Smooth muscle cell (in vitro differentiated cells): ENCODE measurements around the gene C14orf180. TPM values are rescaled to one million over a fixed set of nuclear protein-coding genes. Genes with fewer than 3 reads are reported as not detected.

Source experiments
- DNase-seq: peaks from one replicate; lab custom pipeline; 2025; ENCODE audit not compliant: unreplicated experiment; lab: John Stamatoyannopoulos, UW
- H2AFZ ChIP-seq: fragments of 200-600 bp; sonication (generic); 2 replicates; pipeline ENCODE4 v1.6.0; 2016; ENCODE audit warnings: antibody characterized with exemption, low read depth, mild to moderate bottlenecking
- H3F3A ChIP-seq: fragments of 200-600 bp; sonication (generic); 2 replicates; pipeline ENCODE4 v1.6.0; 2017; ENCODE audit warnings: antibody characterized with exemption, low read depth
- H3K27ac ChIP-seq: fragments of 200-600 bp; sonication (generic); 2 replicates; pipeline ENCODE4 v1.5.1; 2016; ENCODE audit warnings: low read depth, mild to moderate bottlenecking
- H3K27me3 ChIP-seq: fragments of 200-600 bp; sonication (generic); 2 replicates; pipeline ENCODE4 v1.6.1; 2016; ENCODE audit warnings: low read depth, mild to moderate bottlenecking
- H3K36me3 ChIP-seq: fragments of 200-600 bp; sonication (generic); 2 replicates; pipeline ENCODE4 v1.5.1; 2016; ENCODE audit warnings: low read depth
- H3K4me1 ChIP-seq: fragments of 200-600 bp; sonication (generic); 2 replicates; pipeline ENCODE4 v1.5.1; 2016; ENCODE audit warnings: low read depth
- H3K4me2 ChIP-seq: fragments of 200-600 bp; sonication (generic); 2 replicates; pipeline ENCODE4 v1.6.0; 2016; ENCODE audit warnings: mild to moderate bottlenecking
- H3K4me3 ChIP-seq: fragments of 200-600 bp; sonication (generic); 2 replicates; pipeline ENCODE4 v1.5.1; 2016; ENCODE audit warnings: mild to moderate bottlenecking
- H3K79me2 ChIP-seq: fragments of 200-600 bp; sonication (generic); 2 replicates; pipeline ENCODE4 v1.6.0; 2016; ENCODE audit warnings: low read depth, mild to moderate bottlenecking
- H3K9ac ChIP-seq: fragments of 200-600 bp; sonication (generic); 2 replicates; pipeline ENCODE4 v1.6.0; 2016; ENCODE audit warnings: low read depth
- H3K9me3 ChIP-seq: fragments of 200-600 bp; sonication (generic); replicated peaks from 2 replicates; pipeline ENCODE4 v1.5.1; 2016; ENCODE audit warnings: low read depth
- H4K20me1 ChIP-seq: fragments of 200-600 bp; sonication (generic); 2 replicates; pipeline ENCODE4 v1.6.0; 2016; ENCODE audit warnings: low read depth
- WGBS: methylation state at CpG from one replicate; pipeline ENCODE4 v1.1.7; 2016; ENCODE audit warnings: low lambda C conversion rate; 5-methylcytosine and 5-hydroxymethylcytosine counted together
- polyA plus RNA-seq: library from polyadenylated mRNA; unstranded; fragments of >200 nt; fragmentation: Nextera tagmentation; extraction: Ambion mirVana; gene quantifications from 2 replicates; pipeline ENCODE4 v1.2.1, GENCODE V29; 2016
- total RNA-seq: library from RNA; depleted of rRNA; stranded (reverse); fragments of >200 nt; gene quantifications from 2 replicates; pipeline ENCODE4 v1.2.3, GENCODE V29; 2014
- TF ChIP-seq, protein P1 (sequence below): fragments of 200-600 bp; sonication (generic); IDR thresholded peaks from 2 replicates; pipeline ENCODE4 v1.5.1; 2017; ENCODE audit warnings: borderline replicate concordance, mild to moderate bottlenecking, antibody characterized with exemption; ENCODE audit not compliant: insufficient read depth, poor library complexity, severe bottlenecking

The C14orf180 gene
- total and polyA plus RNA-seq, 2 experiments from 2014 or later = 0.63 to 1.2 TPM

DNA sequence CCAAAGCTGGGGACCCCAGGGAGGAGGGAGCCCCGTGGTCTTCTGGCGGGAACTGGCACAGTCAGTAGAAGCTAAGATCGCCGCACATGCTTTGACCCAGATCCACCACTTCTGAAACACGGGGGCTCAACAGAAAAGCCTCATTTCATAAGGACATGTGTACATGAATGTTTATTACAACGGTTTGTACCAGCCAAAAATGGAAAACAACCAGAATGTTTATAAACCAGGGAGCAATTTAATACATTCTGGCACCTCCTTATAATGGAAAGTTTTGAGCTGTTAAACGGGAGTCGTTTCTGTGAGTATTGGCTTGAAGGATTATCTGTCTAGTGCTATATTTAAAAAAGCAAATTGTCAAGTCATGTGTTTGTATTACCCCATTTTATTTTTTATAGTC lies 32.3 kb downstream of the C14orf180 start:
- Histone ChIP-seq H3K9me3 (no peaks in the 10 kb centered on the region), H3K4me2 (no peak overlapping the region), H3K79me2 (no peaks in the 10 kb centered on the region), H3K4me1 (no peaks in the 10 kb centered on the region), H3K9ac (no peak overlapping the region), H3F3A (no peaks in the 10 kb centered on the region), H3K36me3 (no peaks in the 10 kb centered on the region), H3K4me3 (no peak overlapping the region), H4K20me1 (no peaks in the 10 kb centered on the region), H2AFZ (no peak overlapping the region), H3K27me3 (peaks cover 40% of the 10 kb centered on the region), H3K27ac (no peak overlapping the region)
- TF ChIP-seq, protein P1, sequence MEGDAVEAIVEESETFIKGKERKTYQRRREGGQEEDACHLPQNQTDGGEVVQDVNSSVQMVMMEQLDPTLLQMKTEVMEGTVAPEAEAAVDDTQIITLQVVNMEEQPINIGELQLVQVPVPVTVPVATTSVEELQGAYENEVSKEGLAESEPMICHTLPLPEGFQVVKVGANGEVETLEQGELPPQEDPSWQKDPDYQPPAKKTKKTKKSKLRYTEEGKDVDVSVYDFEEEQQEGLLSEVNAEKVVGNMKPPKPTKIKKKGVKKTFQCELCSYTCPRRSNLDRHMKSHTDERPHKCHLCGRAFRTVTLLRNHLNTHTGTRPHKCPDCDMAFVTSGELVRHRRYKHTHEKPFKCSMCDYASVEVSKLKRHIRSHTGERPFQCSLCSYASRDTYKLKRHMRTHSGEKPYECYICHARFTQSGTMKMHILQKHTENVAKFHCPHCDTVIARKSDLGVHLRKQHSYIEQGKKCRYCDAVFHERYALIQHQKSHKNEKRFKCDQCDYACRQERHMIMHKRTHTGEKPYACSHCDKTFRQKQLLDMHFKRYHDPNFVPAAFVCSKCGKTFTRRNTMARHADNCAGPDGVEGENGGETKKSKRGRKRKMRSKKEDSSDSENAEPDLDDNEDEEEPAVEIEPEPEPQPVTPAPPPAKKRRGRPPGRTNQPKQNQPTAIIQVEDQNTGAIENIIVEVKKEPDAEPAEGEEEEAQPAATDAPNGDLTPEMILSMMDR = no peak
- WGBS = 70% methylated on average over 8 of the region's 8 CpGs
- no peak for DNase-seq

DNA sequence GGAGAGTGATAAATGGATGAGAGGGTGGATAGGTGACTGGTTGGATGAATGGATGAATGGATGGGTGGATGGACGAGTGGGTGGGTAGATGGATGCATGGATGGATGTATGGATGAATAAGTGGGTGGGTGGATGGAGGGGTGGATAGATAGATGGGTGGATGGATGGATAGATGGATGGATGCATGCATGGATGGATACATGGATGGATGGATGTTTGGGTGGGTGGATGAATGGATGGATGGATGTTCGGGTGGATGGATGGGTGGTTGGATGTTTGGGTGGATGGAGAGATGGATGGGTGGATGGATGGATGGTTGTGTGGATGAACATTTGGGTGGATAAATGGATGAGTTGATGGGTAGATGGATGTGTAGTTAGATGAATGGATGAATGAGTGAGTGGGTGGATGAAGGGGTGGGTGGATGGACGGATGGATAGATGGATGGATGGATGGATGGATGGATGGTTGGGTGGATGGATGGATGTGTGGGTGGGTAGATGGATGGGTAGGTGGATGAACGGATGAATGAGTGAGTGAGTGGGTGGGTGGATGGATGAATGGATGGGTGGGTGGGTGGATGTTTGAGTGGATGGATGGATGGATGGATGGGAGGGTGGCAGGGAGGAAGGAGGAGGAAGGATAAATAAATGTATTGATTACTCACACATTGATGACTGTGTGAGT lies 34.7 kb downstream of the C14orf180 start:
- no peak for DNase-seq
- Histone ChIP-seq H3F3A (no peaks in the 10 kb centered on the region), H3K4me1 (no peaks in the 10 kb centered on the region), H2AFZ (no peak overlapping the region), H3K36me3 (no peaks in the 10 kb centered on the region), H3K4me2 (no peak overlapping the region), H3K9me3 (no peaks in the 10 kb centered on the region), H4K20me1 (no peaks in the 10 kb centered on the region), H3K4me3 (no peak overlapping the region), H3K27me3 (peaks cover 30% of the 10 kb centered on the region), H3K79me2 (no peaks in the 10 kb centered on the region), H3K27ac (no peak overlapping the region), H3K9ac (no peak overlapping the region)
- 65% methylated on average over 3 of the region's 4 CpGs for WGBS
- TF ChIP-seq, protein P1 = no peak

DNA sequence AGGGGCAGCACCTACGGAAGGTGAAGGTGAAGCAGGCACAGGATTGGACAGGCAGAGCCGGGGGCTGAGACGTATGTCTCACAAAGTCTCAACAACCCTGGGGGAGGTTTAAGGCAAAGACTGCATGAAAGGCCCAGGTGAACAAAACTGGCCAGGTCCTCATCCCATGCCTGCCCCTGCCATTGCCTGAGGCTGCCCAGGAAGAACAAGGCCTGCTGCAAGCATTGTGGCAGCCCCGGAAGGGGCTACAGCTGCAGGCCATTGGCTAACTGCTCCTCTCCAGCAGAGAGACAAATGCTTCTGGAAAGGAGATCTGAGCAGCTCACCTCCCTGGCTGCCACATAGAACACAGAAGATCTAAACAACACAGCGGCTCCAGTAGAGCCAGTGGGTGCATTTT lies 45.4 kb downstream of the C14orf180 start:
- Histone ChIP-seq H3K36me3 (no peaks in the 10 kb centered on the region), H3K9me3 (no peaks in the 10 kb centered on the region), H3K4me1 (no peaks in the 10 kb centered on the region), H3K4me3 (no peak overlapping the region), H4K20me1 (no peaks in the 10 kb centered on the region), H3K27ac (no peak overlapping the region), H3K4me2 (no peak overlapping the region), H3F3A (no peaks in the 10 kb centered on the region), H2AFZ (no peak overlapping the region), H3K27me3 (peaks cover 15% of the 10 kb centered on the region), H3K9ac (no peak overlapping the region), H3K79me2 (no peaks in the 10 kb centered on the region)
- 60% methylated on average over 5 of the region's 5 CpGs for WGBS
- TF ChIP-seq, protein P1 = no peak
- no peak for DNase-seq

DNA sequence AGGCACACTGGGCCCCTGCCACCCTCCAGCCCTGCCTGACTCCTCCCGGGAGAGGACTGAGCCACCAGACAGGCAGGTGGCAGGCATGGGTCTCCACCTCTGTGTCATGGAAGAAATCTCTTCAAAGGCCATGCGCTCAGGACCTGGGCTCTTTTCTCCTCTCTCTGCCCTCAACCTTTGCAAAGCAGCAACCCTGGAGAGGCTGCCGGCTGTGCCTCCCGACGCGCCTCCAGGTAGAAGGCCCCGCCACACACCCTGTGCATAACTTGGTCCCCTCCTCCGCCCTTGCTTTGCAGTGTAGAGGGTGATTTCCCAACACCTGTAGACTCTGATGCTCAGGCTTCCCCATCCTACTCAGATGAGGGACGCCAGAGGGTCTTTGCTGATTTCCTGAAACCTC lies 53.2 kb downstream of the C14orf180 start:
- Histone ChIP-seq H3K4me2 (no peak overlapping the region), H2AFZ (no peak overlapping the region), H3K9ac (no peak overlapping the region), H3K79me2 (no peaks in the 10 kb centered on the region), H3F3A (no peaks in the 10 kb centered on the region), H3K27ac (no peak overlapping the region), H3K4me1 (no peaks in the 10 kb centered on the region), H4K20me1 (no peaks in the 10 kb centered on the region), H3K9me3 (no peaks in the 10 kb centered on the region), H3K36me3 (no peaks in the 10 kb centered on the region), H3K27me3 (no peaks in the 10 kb centered on the region), H3K4me3 (no peak overlapping the region)
- TF ChIP-seq, protein P1 = no peak
- no peak for DNase-seq
- 89% methylated on average over 9 of the region's 9 CpGs for WGBS
